ENCODE data around the gene CDCA5. TPM values are rescaled to one million over a fixed set of nuclear protein-coding genes. Genes with fewer than 3 reads are reported as not detected.
A peak's percentile ranks its signal among the peaks of the same experiment; 100 is the strongest.

The CDCA5 gene
- polyA plus RNA-seq, 2 of the 4 experiments (the other 2 are of a cell fraction) = 30.9 to 46.0 TPM

DNA sequence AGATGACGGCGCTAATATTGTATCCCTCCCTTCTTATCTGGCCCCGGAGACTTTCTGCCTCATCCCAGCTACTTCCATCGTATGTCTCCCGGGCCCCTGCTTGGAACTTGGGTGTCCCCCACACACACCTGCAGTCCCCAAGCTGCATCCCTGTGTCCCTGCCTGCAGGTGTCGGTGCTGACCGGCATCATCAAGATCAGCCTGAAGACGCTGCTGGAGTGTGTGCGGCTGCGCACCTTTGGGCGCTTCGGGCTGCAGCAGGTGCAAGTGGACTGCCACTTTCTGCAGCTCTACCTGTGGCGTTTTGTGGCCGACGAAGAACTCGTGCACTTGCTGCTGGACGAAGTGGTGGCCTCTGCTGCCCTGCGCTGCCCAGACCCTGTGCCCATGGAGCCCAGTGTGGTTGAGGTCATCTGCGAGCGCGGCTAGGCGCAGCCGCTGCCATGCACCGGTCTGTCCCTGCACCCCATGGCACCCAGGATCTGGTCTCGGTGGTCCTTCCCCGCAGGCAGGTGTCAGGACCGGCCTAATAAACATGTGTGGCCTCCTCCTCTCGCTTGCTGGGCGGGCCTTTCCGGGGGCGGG, 27.4 kb upstream of the CDCA5 start:
- Histone ChIP-seq H3K4me2 (peak overlapping the region; percentile 100; the same call in 2 of the 3 replicates), H3K4me1 (peaks cover 26% of the 10 kb centered on the region; the same call in 2 of the 3 replicates), H3K4me3 (no peak overlapping the region; the same call in 2 of the 3 replicates), H3K27ac (no peak overlapping the region), H3K9me3 (no peaks in the 10 kb centered on the region)
- FAIRE-seq = no peak
- ChIA-PET POLR2A (interaction anchor here (0.6 to 3.4 kb wide), 14 partner anchors 8 to 267 kb away, joined by 3 to 24 read pairs (median 3); partner anchors contain the start of genes ARL2, CDC42BPG, DPF2 and FAU), CTCF (interaction anchor here (0.6 to 6.6 kb wide), 38 partner anchors 8 to 398 kb away, joined by 3 to 153 read pairs (median 6); partner anchors contain the start of genes ARL2, CDCA5, FAU and MRPL49)
- no peak for DNase-seq (ENCODE audit: low read depth in 1 of 2, low spot score in 1 of 2)
- 63% methylated on average over 28 of the region's 31 CpGs for WGBS (ENCODE audit: missing lambda C conversion rate)
- ATAC-seq = no peak; a peak in 1 of 6 replicates
- no peak for TF ChIP-seq FOXS1 (CRISPR knock-in tag; IDR thresholded peaks at IDR 0.05)
- TF ChIP-seq ZSCAN20 (CRISPR knock-in tag; IDR thresholded peaks at IDR 0.05) = no peak
- TF ChIP-seq RAD21 (conservative IDR thresholded peaks at IDR 0.05 in 1 of 2, IDR thresholded peaks at IDR 0.05 in 1 of 2) = no peak
- TF ChIP-seq SMC3 (IDR thresholded peaks at IDR 0.05) = no peak
- no peak for TF ChIP-seq POLR2A (IDR thresholded peaks at IDR 0.05; ENCODE audit: low read length)

DNA sequence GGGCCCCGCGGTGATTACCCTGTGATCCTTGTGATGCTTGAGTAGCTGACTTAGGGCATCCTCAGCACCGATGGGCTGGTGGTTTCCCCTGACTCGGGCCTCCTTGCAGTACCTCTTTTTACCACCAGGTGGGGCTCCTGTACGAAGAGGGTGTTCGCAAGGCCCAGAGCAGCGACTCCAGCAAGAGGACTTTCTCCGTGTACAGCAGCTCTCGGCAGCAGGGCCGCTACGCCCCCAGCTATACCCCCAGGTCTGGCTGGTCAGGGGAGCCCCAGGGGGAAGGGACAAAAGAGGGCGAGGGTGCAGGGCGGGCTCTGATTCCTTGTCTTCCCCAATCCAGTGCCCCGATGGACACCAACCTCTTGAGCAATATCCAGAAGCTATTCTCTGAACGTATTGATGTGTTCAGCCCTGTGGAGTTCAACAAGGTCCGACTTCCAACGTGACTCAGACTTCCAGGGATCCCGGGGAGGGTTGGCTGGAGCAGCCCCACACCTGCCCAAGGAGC, 26.6 kb upstream of the CDCA5 start:
- POLR2A ChIA-PET = interaction anchor here (1.2 to 3.4 kb wide), 4 partner anchors 9 to 25 kb away, joined by 4 to 24 read pairs (median 10); partner anchors contain the start of genes FAU, MRPL49 and SYVN1
- CTCF ChIA-PET = interaction anchor here (0.6 to 6.6 kb wide), 38 partner anchors 8 to 399 kb away, joined by 3 to 153 read pairs (median 4); partner anchors contain the start of genes ARL2, CDCA5, FAU and MRPL49
- H3K4me2 ChIP-seq = peak overlapping the region; percentile 35; the same call in 2 of the 3 replicates

DNA sequence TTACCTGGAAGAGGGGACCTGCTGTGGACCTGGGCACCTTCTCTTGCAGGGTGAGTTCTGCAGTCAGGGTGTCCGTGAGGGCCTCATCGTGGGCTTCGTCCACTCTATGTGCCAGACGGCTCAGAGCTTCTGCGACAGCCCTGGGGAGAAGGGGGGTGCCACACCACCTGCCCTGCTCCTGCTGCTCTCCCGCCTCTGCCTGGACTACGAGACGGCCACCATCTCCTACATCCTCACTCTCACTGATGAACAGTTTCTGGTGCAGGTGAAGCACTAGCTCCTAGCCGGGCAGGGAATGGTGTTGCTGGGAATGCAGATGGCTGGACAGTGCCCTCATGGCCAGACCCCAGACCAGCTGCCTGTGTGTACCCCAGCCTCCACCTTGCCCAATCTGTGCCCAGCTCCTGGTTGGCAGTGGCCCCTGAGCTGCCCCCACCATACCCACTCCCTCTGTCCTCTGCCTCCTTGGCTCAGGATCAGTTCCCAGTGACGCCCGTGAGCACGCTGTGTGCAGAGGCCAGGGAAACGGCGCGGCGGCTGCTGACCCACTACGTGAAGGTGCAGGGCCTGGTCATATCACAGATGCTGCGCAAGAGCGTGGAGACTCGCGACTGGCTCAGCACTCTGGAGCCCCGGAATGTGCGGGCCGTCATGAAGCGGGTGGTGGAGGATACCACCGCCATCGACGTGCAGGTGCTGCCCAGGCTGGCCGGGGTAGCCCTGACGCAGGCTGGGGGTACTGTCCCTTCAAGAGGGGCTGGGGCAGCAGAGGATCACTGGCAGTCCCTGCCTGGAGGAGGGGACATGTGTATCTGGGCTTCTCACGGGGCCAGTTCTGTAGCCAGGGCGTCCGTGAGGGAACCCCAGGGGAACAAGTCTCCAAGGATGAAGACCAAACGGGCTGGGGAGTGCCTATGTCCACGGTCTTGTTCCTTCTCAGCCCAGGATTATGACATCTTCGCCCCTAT, 25.7 kb upstream of the CDCA5 start:
- Histone ChIP-seq H3K4me1 (peaks cover 22% of the 10 kb centered on the region; the same call in 2 of the 3 replicates), H3K27ac (no peak overlapping the region), H3K4me3 (no peak overlapping the region), H3K4me2 (no peak overlapping the region), H3K9me3 (no peaks in the 10 kb centered on the region)
- DNase-seq (ENCODE audit: low read depth in 1 of 2, low spot score in 1 of 2) (no peak), ATAC-seq (no peak), FAIRE-seq (no peak)
- WGBS (ENCODE audit: missing lambda C conversion rate) = 84% methylated on average over 25 of the region's 36 CpGs
- POLR2A ChIA-PET = interaction anchor here (1.2 to 3.4 kb wide), 2 partner anchors 8 to 12 kb away, joined by 4 to 24 read pairs; partner anchors contain the start of genes FAU and MRPL49
- CTCF ChIA-PET = interaction anchor here (0.6 to 6.6 kb wide), 28 partner anchors 8 to 322 kb away, joined by 3 to 153 read pairs (median 6); partner anchors contain the start of genes ARL2, CDCA5, FAU and MRPL49
- TF ChIP-seq ZC3H11A (IDR thresholded peaks at IDR 0.05) (no peak), JUN (IDR thresholded peaks at IDR 0.05) (no peak), RARB (CRISPR knock-in tag; IDR thresholded peaks at IDR 0.05) (no peak), HDAC2 (IDR thresholded peaks at IDR 0.05) (no peak), MAZ (IDR thresholded peaks at IDR 0.05; ENCODE audit: borderline replicate concordance, low read depth, low read length) (no peak), CHD4 (IDR thresholded peaks at IDR 0.05; ENCODE audit: borderline replicate concordance) (no peak)
- TF ChIP-seq, protein P1, sequence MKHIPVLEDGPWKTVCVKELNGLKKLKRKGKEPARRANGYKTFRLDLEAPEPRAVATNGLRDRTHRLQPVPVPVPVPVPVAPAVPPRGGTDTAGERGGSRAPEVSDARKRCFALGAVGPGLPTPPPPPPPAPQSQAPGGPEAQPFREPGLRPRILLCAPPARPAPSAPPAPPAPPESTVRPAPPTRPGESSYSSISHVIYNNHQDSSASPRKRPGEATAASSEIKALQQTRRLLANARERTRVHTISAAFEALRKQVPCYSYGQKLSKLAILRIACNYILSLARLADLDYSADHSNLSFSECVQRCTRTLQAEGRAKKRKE (CRISPR knock-in tag; IDR thresholded peaks at IDR 0.05; ENCODE audit: low read depth) = no peak

More for the DNA sequence above, 26.6 kb upstream of the CDCA5 start:
- DNase-seq (ENCODE audit: low read depth in 1 of 2, low spot score in 1 of 2) (peak; percentile 81 to 86), FAIRE-seq (no peak), ATAC-seq (peak; percentile 33 to 70)
- H3K27ac ChIP-seq = peak overlapping the region in 1 of 2 experiments; percentile 69; a peak in 3 of 6 replicates
- TF ChIP-seq CTCF (IDR thresholded peaks at IDR 0.05) = peak; percentile 73
- TF ChIP-seq JUN (IDR thresholded peaks at IDR 0.05) = 0 out of 5 replicates have a peak, but pooled peaks of 1 of the 2 experiments have one; percentile 38
- TF ChIP-seq SMC3 (IDR thresholded peaks at IDR 0.05) = peak; percentile 52
- TF ChIP-seq RAD21 (conservative IDR thresholded peaks at IDR 0.05 in 1 of 2, IDR thresholded peaks at IDR 0.05 in 1 of 2) = peak; percentile 49 to 53; a peak in 4 of 5 replicates
- peak in 1 of 2 experiments; percentile 60; a peak in 2 of 4 replicates for TF ChIP-seq CEBPB (IDR thresholded peaks at IDR 0.05)
- TF ChIP-seq GATA3 (IDR thresholded peaks at IDR 0.05; ENCODE audit: borderline replicate concordance) = no peak
- H3K4me1 ChIP-seq = peaks cover 22% of the 10 kb centered on the region; the same call in 2 of the 3 replicates
- 6% methylated on average over 16 of the region's 18 CpGs for WGBS (ENCODE audit: missing lambda C conversion rate)
- no peak overlapping the region for H3K4me3 ChIP-seq
- no peaks in the 10 kb centered on the region for H3K9me3 ChIP-seq
